ENCODE results near the gene ART4. TPM values are rescaled to one million over a fixed set of nuclear protein-coding genes. Genes with fewer than 3 reads are reported as not detected.

Gene ART4
- total RNA-seq, 2 donors from 2014 or later, result 38.0 to 66.6 TPM

DNA sequence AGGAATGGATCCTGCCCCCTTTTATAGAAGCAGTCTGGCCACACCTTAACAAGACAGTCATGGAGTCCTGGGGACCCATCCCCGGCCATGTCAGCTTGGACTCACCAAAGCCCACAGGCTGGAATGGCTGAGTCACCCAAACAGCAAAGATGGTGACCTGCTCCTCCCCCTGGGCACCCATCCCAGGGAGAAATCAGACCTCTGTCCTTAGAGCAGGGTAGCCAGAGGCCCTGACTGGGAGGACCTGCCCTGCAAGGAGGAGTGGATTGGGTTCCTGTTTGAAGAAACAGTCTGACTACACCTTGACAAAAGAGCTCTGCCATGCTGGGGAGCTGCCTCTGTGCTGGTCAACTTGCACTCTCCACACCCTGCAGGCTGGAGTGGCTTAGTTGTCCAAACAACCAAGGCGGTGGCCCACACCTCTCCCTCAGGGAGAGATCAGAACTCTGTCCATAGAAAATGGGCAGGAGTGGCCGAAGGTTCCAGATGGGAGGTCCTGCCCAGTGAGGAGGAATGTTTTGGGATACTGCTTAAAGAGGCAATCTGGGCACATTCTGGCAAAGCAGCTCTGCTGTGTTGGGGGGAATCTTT is 25.7 kb upstream of the ART4 start:
- no peaks in the 10 kb centered on the region for H3K4me1 ChIP-seq (ENCODE audit: control insufficient read depth in 1 of 2, low read depth in 2 of 2)
- ATAC-seq (ENCODE audit: insufficient number of reproducible peaks, low FRiP score, low read depth) (no peak), DNase-seq (ENCODE audit: low spot score) (no peak)
- H3K4me3 ChIP-seq, result no peak overlapping the region
- no peaks in the 10 kb centered on the region for H3K27me3 ChIP-seq (replicated peaks; ENCODE audit: insufficient read depth)
- TF ChIP-seq, protein P1, sequence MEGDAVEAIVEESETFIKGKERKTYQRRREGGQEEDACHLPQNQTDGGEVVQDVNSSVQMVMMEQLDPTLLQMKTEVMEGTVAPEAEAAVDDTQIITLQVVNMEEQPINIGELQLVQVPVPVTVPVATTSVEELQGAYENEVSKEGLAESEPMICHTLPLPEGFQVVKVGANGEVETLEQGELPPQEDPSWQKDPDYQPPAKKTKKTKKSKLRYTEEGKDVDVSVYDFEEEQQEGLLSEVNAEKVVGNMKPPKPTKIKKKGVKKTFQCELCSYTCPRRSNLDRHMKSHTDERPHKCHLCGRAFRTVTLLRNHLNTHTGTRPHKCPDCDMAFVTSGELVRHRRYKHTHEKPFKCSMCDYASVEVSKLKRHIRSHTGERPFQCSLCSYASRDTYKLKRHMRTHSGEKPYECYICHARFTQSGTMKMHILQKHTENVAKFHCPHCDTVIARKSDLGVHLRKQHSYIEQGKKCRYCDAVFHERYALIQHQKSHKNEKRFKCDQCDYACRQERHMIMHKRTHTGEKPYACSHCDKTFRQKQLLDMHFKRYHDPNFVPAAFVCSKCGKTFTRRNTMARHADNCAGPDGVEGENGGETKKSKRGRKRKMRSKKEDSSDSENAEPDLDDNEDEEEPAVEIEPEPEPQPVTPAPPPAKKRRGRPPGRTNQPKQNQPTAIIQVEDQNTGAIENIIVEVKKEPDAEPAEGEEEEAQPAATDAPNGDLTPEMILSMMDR (IDR thresholded peaks at IDR 0.05), result no peak
- H3K9me3 ChIP-seq, result no peaks in the 10 kb centered on the region
- no peaks in the 10 kb centered on the region for H3K36me3 ChIP-seq
- H3K27ac ChIP-seq, result no peak overlapping the region

DNA sequence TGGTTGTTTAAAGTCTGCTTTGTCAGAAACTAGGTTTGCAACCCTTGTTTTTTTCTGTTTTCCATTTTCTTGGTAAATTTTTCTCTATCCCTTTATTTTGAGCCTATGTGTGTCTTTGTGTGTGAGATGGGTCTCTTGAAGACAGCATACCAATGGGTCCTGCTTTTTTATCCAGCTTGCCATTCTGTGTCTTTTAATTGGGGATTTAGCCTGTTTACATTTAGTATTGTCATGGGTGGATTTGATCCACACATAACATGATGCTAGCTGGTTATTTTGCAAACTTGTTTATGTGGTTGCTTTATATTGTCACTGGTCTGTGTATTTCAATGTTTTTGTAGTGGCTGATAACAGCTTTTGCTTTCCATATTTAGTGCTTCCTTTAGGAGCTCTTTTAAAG is 17.2 kb upstream of the ART4 start:
- no peaks in the 10 kb centered on the region for H3K27me3 ChIP-seq (replicated peaks; ENCODE audit: insufficient read depth)
- no peak for ATAC-seq (ENCODE audit: insufficient number of reproducible peaks, low FRiP score, low read depth)
- H3K4me1 ChIP-seq (ENCODE audit: control insufficient read depth in 1 of 2, low read depth in 2 of 2), result no peaks in the 10 kb centered on the region
- H3K9me3 ChIP-seq, result peaks cover 8% of the 10 kb centered on the region
- H3K4me3 ChIP-seq, result no peak overlapping the region
- H3K36me3 ChIP-seq, result no peaks in the 10 kb centered on the region
- TF ChIP-seq, protein P1 (IDR thresholded peaks at IDR 0.05), result no peak
- no peak for DNase-seq (ENCODE audit: low spot score)
- no peak overlapping the region for H3K27ac ChIP-seq

- TF ChIP-seq, protein P1 (IDR thresholded peaks at IDR 0.05), result no peak
- DNase-seq (ENCODE audit: low spot score), result no peak
- ATAC-seq (ENCODE audit: insufficient number of reproducible peaks, low FRiP score, low read depth), result no peak
- Histone ChIP-seq H3K9me3 (peaks cover 8% of the 10 kb centered on the region), H3K36me3 (no peaks in the 10 kb centered on the region), H3K27me3 (replicated peaks; ENCODE audit: insufficient read depth) (no peaks in the 10 kb centered on the region), H3K4me3 (no peak overlapping the region), H3K4me1 (ENCODE audit: control insufficient read depth in 1 of 2, low read depth in 2 of 2) (peaks cover 5 to 14% of the 10 kb centered on the region in 2 donors), H3K27ac (no peak overlapping the region)
Observed at GRCh38 chr12:14858513-14858912, 15.2 kb upstream of the ART4 start.

DNA sequence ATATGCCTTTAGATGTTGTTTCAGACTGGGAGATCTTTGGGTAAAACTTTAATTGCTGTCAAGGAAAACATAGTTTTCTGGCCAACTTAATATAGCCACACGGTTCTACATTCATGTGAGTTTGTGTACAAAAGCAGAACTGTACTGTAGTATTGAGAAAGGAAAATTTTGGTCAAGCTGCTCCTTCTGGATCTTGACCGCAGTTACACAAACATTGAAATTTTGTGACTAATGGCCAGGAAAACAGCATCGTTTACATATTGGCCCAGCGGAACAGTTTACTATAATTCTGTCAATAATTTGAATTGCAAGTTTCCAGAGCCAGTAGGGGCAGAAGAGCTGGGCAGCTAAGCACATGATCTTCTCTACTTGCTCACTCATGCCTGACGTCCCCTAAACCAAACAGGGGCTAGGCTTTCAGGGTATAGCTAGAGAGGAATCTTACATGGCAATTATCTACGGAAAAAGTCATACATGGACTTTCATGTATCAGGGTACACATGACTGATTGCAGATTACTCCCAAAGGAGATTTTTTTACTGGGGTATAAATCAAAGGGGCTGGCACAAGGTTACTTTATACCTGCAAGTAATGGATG is 11.4 kb upstream of the ART4 start:
- no peak for DNase-seq (ENCODE audit: low spot score)
- Histone ChIP-seq H3K27ac (no peak overlapping the region), H3K9me3 (no peaks in the 10 kb centered on the region), H3K4me3 (no peak overlapping the region), H3K27me3 (replicated peaks; ENCODE audit: insufficient read depth) (no peaks in the 10 kb centered on the region), H3K4me1 (ENCODE audit: control insufficient read depth in 1 of 2, low read depth in 2 of 2) (peaks cover 5 to 18% of the 10 kb centered on the region in 2 donors), H3K36me3 (no peaks in the 10 kb centered on the region)
- ATAC-seq (ENCODE audit: insufficient number of reproducible peaks, low FRiP score, low read depth), result peak; percentile 68
- TF ChIP-seq, protein P1 (IDR thresholded peaks at IDR 0.05), result no peak

DNA sequence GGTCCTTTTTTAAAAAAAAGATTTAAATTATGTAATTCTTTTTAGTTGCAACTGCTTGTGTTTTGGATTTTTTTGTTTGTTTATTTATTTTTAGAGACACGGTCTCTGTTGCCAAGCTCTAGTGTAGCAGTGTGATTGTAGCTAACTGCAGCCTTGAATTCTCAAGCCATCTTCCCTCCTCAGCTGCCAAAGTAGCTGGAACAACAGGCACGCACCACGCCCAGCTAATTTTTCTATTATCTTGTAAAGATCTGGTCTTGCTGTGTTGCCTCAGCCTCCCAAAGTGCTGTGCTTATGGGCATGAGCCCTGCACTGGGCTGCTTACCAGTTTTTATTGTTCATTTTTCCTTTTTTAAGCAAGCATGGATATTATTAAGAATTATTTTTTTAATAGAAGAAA is 10.6 kb upstream of the ART4 start:
- ATAC-seq (ENCODE audit: insufficient number of reproducible peaks, low FRiP score, low read depth), result no peak
- TF ChIP-seq, protein P1 (IDR thresholded peaks at IDR 0.05), result no peak
- no peaks in the 10 kb centered on the region for H3K36me3 ChIP-seq
- H3K4me1 ChIP-seq (ENCODE audit: control insufficient read depth in 1 of 2, low read depth in 2 of 2), result peaks cover 11 to 25% of the 10 kb centered on the region in 2 donors
- DNase-seq (ENCODE audit: low spot score), result no peak
- no peaks in the 10 kb centered on the region for H3K9me3 ChIP-seq
- H3K4me3 ChIP-seq, result no peak overlapping the region
- no peaks in the 10 kb centered on the region for H3K27me3 ChIP-seq (replicated peaks; ENCODE audit: insufficient read depth)
- no peak overlapping the region for H3K27ac ChIP-seq
